ENCODE measurements around the gene USP21.
A peak's percentile ranks its signal among the peaks of the same experiment; 100 is the strongest.

The USP21 gene

DNA sequence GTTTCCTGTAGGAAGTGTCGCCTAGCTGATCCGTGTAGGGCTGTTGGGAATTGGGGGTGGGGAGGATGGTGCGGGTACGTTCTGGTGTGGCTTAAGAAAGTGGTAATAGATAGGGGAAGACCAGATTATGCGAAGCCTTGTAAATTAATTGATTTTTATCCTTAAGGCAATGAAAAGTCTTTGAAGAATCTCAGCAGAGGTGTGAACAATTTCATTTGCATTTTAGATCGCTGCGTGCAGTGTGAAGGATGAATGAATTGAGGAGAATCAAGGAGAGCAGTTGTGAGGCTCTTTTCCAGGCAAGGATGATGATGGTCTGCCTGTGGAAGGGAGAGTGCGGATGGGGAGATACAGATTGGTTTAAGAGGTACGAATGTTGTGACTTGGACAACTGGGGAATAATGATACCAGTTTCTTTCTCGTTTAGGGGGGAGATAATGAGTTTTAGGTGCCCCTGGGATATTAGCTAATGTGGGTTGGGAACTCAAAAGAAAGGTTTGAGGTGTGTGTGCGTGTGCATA, 26.0 kb upstream of the USP21 start:
- Histone ChIP-seq H2AFZ (peak overlapping the region; percentile 84), H3K79me2 (no peaks in the 10 kb centered on the region), H3K27me3 (ENCODE audit: control insufficient read depth, insufficient read depth, low read length) (no peaks in the 10 kb centered on the region), H3K27ac (peak overlapping the region; percentile 99), H3K9me3 (ENCODE audit: control insufficient read depth, low read length) (no peaks in the 10 kb centered on the region), H3K4me2 (ENCODE audit: low read length) (peak overlapping the region; percentile 85), H3K9ac (no peak overlapping the region), H3K36me3 (ENCODE audit: control insufficient read depth, insufficient read depth, low read length) (no peaks in the 10 kb centered on the region), H3K4me1 (peaks cover 4% of the 10 kb centered on the region), H3K4me3 (ENCODE audit: low read depth, low read length) (peak overlapping the region; percentile 86)
- TF ChIP-seq, protein P1, sequence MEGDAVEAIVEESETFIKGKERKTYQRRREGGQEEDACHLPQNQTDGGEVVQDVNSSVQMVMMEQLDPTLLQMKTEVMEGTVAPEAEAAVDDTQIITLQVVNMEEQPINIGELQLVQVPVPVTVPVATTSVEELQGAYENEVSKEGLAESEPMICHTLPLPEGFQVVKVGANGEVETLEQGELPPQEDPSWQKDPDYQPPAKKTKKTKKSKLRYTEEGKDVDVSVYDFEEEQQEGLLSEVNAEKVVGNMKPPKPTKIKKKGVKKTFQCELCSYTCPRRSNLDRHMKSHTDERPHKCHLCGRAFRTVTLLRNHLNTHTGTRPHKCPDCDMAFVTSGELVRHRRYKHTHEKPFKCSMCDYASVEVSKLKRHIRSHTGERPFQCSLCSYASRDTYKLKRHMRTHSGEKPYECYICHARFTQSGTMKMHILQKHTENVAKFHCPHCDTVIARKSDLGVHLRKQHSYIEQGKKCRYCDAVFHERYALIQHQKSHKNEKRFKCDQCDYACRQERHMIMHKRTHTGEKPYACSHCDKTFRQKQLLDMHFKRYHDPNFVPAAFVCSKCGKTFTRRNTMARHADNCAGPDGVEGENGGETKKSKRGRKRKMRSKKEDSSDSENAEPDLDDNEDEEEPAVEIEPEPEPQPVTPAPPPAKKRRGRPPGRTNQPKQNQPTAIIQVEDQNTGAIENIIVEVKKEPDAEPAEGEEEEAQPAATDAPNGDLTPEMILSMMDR (IDR thresholded peaks at IDR 0.05): no peak

DNA sequence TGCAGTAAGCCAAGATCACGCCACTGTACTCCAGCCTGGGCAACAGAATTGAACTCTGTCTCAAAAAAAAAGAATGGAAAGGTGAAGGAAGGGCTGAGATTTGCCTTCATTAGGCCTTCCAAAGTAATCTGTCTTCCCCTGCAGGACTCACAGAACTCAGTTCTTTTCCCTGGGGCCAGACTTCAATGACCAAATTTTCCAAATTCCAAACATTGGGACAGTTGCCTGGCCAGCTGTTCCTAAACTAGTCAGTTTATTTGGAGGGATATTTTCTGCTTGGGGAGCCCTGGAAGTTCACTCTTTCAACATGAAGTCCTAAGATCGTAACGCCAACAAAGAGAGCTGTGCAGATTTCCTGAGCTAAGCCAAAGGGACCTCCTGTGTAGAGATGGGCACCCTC, 21.4 kb upstream of the USP21 start:
- H3K79me2 ChIP-seq: no peaks in the 10 kb centered on the region
- H3K4me2 ChIP-seq (ENCODE audit: low read length): no peak overlapping the region
- no peaks in the 10 kb centered on the region for H3K9me3 ChIP-seq (ENCODE audit: control insufficient read depth, low read length)
- no peaks in the 10 kb centered on the region for H3K27me3 ChIP-seq (ENCODE audit: control insufficient read depth, insufficient read depth, low read length)
- no peak overlapping the region for H3K4me3 ChIP-seq (ENCODE audit: low read depth, low read length)
- no peak overlapping the region for H2AFZ ChIP-seq
- no peak overlapping the region for H3K9ac ChIP-seq
- H3K36me3 ChIP-seq (ENCODE audit: control insufficient read depth, insufficient read depth, low read length): no peaks in the 10 kb centered on the region
- no peak overlapping the region for H3K27ac ChIP-seq
- H3K4me1 ChIP-seq: no peaks in the 10 kb centered on the region
- TF ChIP-seq, protein P1 (IDR thresholded peaks at IDR 0.05): no peak

DNA sequence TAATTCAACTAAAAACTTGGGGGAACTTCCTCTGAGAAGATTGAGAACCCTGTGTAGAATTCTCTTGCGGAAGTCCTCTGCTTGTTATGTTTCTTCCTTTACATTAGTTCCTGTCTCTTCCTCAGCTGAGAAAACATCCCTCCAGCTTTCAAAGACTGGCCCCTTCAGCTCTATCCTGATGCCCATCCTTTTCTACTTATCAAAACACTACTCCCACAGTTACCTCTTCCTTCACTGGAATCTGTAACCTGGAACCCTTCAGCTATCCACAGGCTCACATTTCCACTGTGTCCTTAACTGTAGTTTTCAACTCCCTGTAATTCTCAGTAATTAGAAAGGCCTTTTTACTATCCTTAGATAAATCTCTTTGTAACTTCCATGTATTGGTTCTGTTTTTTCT, 20.9 kb upstream of the USP21 start:
- H3K36me3 ChIP-seq (ENCODE audit: control insufficient read depth, insufficient read depth, low read length): no peaks in the 10 kb centered on the region
- no peak overlapping the region for H3K27ac ChIP-seq
- TF ChIP-seq, protein P1 (IDR thresholded peaks at IDR 0.05): no peak
- H3K27me3 ChIP-seq (ENCODE audit: control insufficient read depth, insufficient read depth, low read length): no peaks in the 10 kb centered on the region
- no peak overlapping the region for H3K9ac ChIP-seq
- H3K4me2 ChIP-seq (ENCODE audit: low read length): no peak overlapping the region
- H3K4me3 ChIP-seq (ENCODE audit: low read depth, low read length): no peak overlapping the region
- no peaks in the 10 kb centered on the region for H3K4me1 ChIP-seq
- no peaks in the 10 kb centered on the region for H3K79me2 ChIP-seq
- H3K9me3 ChIP-seq (ENCODE audit: control insufficient read depth, low read length): no peaks in the 10 kb centered on the region
- H2AFZ ChIP-seq: no peak overlapping the region

DNA sequence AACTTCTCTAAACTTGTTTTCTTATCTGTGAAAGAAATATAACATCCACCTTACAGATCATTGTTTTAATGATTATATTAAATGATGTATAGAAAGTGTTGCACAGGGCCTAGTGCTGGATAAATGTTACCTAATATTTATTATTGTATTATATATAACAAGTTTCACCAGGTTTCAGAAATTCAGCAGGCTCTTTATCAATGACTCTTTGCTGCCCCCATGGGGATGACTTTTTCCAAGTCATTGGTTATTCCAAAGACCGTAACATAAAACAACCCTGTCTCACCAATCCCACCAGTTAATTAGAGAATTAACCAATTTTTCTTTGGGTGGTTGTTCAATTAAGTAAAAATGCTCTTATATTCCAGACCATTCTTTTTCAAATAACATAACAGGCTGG, 19.5 kb upstream of the USP21 start:
- Histone ChIP-seq H3K4me2 (ENCODE audit: low read length) (no peak overlapping the region), H3K9ac (no peak overlapping the region)
- TF ChIP-seq, protein P1 (IDR thresholded peaks at IDR 0.05): peak; percentile 41

DNA sequence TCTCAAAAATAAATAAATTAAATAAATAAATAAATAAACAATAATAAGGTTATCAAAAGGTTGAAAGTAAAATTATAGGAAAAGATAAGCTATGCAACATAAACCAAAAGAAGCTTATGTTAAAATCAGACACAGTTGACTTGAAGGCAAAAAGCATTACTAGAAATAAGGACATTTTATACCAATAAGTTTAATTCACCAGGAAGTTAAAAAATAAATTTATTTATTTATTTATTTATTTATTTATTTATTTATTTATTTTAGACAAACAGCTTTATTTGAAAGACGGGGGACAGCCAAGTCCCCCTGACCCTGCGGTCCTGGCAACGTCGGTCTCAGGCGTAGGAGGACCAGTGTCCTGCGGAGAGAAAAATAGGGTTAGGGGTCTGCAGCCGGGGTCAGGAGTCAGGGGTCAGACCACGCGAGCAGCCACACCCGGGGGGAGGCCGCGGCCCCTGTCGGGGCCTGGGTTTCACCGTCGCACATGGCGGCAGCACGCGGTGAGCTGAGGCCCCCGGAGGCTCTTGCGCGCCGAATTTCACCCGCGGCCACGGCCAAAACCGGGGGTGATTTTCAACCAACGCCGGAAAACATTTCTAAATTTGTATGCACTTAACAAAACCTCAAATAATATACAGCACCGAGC, 18.4 kb upstream of the USP21 start:
- H3K4me2 ChIP-seq (ENCODE audit: low read length): no peak overlapping the region
- H3K9me3 ChIP-seq (ENCODE audit: control insufficient read depth, low read length): no peaks in the 10 kb centered on the region
- TF ChIP-seq, protein P1 (IDR thresholded peaks at IDR 0.05): no peak
- H3K27me3 ChIP-seq (ENCODE audit: control insufficient read depth, insufficient read depth, low read length): no peaks in the 10 kb centered on the region
- no peak overlapping the region for H3K27ac ChIP-seq
- H3K36me3 ChIP-seq (ENCODE audit: control insufficient read depth, insufficient read depth, low read length): no peaks in the 10 kb centered on the region
- H3K4me3 ChIP-seq (ENCODE audit: low read depth, low read length): no peak overlapping the region
- no peak overlapping the region for H2AFZ ChIP-seq
- no peaks in the 10 kb centered on the region for H3K79me2 ChIP-seq
- H3K9ac ChIP-seq: no peak overlapping the region
- no peaks in the 10 kb centered on the region for H3K4me1 ChIP-seq

More for the DNA sequence above, 19.5 kb upstream of the USP21 start:
- Histone ChIP-seq H3K79me2 (no peaks in the 10 kb centered on the region), H3K9me3 (ENCODE audit: control insufficient read depth, low read length) (no peaks in the 10 kb centered on the region), H3K27ac (no peak overlapping the region), H3K4me1 (no peaks in the 10 kb centered on the region), H3K27me3 (ENCODE audit: control insufficient read depth, insufficient read depth, low read length) (no peaks in the 10 kb centered on the region), H3K36me3 (ENCODE audit: control insufficient read depth, insufficient read depth, low read length) (no peaks in the 10 kb centered on the region), H3K4me3 (ENCODE audit: low read depth, low read length) (no peak overlapping the region), H2AFZ (no peak overlapping the region)

Measured in parathyroid adenoma (tissue), 2 donors.